Sigmoid colon (tissue), 4 donors: ENCODE measurements around the gene TAF1.

Experiments used
- EP300 ChIP-seq, 4 donors: sonication (generic); formaldehyde crosslinking; IDR thresholded peaks; one replicate each; pipeline ENCODE4 v1.6.1; 2017; ENCODE audit warnings: antibody characterized with exemption in 4 of 4
- POLR2A ChIP-seq, 2 donors: fragments of 450-650 bp; IDR thresholded peaks; one replicate each; pipeline ENCODE4 v1.6.1; 2016; ENCODE audit warnings: antibody characterized with exemption in 2 of 2, mild to moderate bottlenecking in 2 of 2, moderate library complexity in 2 of 2
- POLR2AphosphoS5 ChIP-seq, 4 donors: sonication (generic); formaldehyde crosslinking; IDR thresholded peaks; one replicate each; pipeline ENCODE4 v1.6.1; 2017; ENCODE audit warnings: antibody characterized with exemption in 4 of 4
- TF ChIP-seq, protein P1 (sequence below), 4 experiments: fragments of 450-650 bp in 3 of 4; fragments of 200-600 bp in 1 of 4; IDR thresholded peaks; one replicate each; pipeline ENCODE4 v1.5.1; 2016 to 2019; ENCODE audit warnings: antibody characterized with exemption in 4 of 4, mild to moderate bottlenecking in 3 of 4, moderate library complexity in 2 of 4

DNA sequence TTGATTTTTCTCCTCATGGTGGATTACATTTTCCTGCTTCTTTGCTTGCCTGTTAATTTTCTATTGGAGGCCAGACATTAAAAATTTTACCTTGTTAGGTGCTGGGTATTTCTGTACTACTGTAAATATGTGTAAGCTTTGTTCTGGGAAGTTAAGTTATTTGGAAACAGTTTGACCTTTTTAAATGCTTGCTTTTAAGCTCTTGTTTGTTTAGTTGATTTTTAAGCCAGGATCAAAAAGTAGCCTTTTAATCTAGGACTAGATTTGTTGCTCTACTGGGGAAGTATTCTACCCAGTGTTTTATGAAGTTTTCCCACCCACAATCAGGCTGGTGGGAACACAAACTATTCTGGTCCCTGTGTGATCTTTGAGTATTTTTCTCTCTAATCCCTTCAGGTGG lies 121.7 kb downstream of the TAF1 start:
- TF ChIP-seq POLR2A (IDR thresholded peaks at IDR 0.05) (no peak), POLR2AphosphoS5 (IDR thresholded peaks at IDR 0.05) (no peak), EP300 (IDR thresholded peaks at IDR 0.05) (no peak)
- TF ChIP-seq, protein P1, sequence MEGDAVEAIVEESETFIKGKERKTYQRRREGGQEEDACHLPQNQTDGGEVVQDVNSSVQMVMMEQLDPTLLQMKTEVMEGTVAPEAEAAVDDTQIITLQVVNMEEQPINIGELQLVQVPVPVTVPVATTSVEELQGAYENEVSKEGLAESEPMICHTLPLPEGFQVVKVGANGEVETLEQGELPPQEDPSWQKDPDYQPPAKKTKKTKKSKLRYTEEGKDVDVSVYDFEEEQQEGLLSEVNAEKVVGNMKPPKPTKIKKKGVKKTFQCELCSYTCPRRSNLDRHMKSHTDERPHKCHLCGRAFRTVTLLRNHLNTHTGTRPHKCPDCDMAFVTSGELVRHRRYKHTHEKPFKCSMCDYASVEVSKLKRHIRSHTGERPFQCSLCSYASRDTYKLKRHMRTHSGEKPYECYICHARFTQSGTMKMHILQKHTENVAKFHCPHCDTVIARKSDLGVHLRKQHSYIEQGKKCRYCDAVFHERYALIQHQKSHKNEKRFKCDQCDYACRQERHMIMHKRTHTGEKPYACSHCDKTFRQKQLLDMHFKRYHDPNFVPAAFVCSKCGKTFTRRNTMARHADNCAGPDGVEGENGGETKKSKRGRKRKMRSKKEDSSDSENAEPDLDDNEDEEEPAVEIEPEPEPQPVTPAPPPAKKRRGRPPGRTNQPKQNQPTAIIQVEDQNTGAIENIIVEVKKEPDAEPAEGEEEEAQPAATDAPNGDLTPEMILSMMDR (IDR thresholded peaks at IDR 0.05) = no peak
